Spleen (tissue), 7 donors: Measurements from ENCODE around the gene ZNF862.

ENCODE experiments used
- CTCF ChIP-seq, 11 experiments: fragments of 200-600 bp in 7 of 11; fragments of 450-650 bp in 4 of 11; sonication (generic) in 4 of 11; IDR thresholded peaks in 8 of 11; conservative IDR thresholded peaks in 3 of 11; 1 replicate in 7 of 11; 2 replicates in 4 of 11; pipeline versions ENCODE4 v1.4.0 to v1.8.0; 2016 to 2021; ENCODE audit warnings: antibody characterized with exemption in 11 of 11, inconsistent platforms in 4 of 11, mild to moderate bottlenecking in 1 of 11
- POLR2AphosphoS5 ChIP-seq, 3 donors: sonication (generic); formaldehyde crosslinking; IDR thresholded peaks; one replicate each; pipeline ENCODE4 v1.5.1; 2017; ENCODE audit warnings: antibody characterized with exemption in 3 of 3
- donor health status: DM: no; HTN: no; CAD: no; lungs with moderate emphysema.
- donor health status: DM: no; HTN: no; CAD: no.
- donor health status: DM: no; HTN: no; CAD: no.

GRCh38 chr7:149793261-149793660 is 44.9 kb upstream of the ZNF862 start:
- TF ChIP-seq CTCF (IDR thresholded peaks at IDR 0.05 in 8 of 11, conservative IDR thresholded peaks at IDR 0.05 in 3 of 11) (no peak), POLR2AphosphoS5 (IDR thresholded peaks at IDR 0.05) (no peak)
